HepG2 (cell line): Measurements from ENCODE around the gene URM1. TPM values are rescaled to one million over a fixed set of nuclear protein-coding genes. Genes with fewer than 3 reads are reported as not detected.
A peak's percentile ranks its signal among the peaks of the same experiment; 100 is the strongest.

ENCODE experiments used
- ATAC-seq: fragments of 200-7000 bp; cut with Tn5 transposase; 3 replicates; pipeline ENCODE4 v1.9.1; 2020; ENCODE audit warnings: mild to moderate bottlenecking, moderate library complexity
- BruUV-seq: library from RNA; stranded (reverse); fragments of 400-500 nt; replicated peaks from 2 replicates; lab custom pipeline; 2021; lab: Mats Ljungman, UMichigan
- CTCF ChIA-PET: fragments of 300-600 bp; formaldehyde crosslinking; extraction: SDS; loops from one replicate; lab custom pipeline; 2021; ENCODE audit warnings: low total read pairs, inconsistent platforms, low intra/inter-chr PET ratio; lab: Yijun Ruan, JAX
- POLR2A ChIA-PET: fragments of 350-600 bp; sonication (Branson Sonifier 250); formaldehyde crosslinking; loops from one replicate; lab custom pipeline; 2020; ENCODE audit warnings: antibody characterized with exemption, inconsistent platforms; lab: Yijun Ruan, JAX
- DNase-seq: peaks from one replicate; pipeline ENCODE4 v3.0.0-alpha.2; 2015; ENCODE audit warnings: low spot score
- FAIRE-seq: peaks from 3 replicates; lab custom pipeline; 2011; peaks lifted over from hg19 to GRCh38; lab: Jason Lieb, UNC
- H2AFZ ChIP-seq: one replicate; pipeline ENCODE4 v1.6.1; 2011; ENCODE audit warnings: low read length, inconsistent platforms
- H3K27ac ChIP-seq: fragments of 300-600 bp; 3 replicates; pipeline ENCODE4 v1.8.0; 2011; ENCODE audit warnings: mixed run types, mild to moderate bottlenecking, mixed read lengths, low read length, inconsistent platforms; ENCODE audit not compliant: insufficient read depth; ENCODE audit errors: extremely low read length
- H3K27me3 ChIP-seq, 2 experiments: fragments of 200-600 bp in 1 of 2; 2 replicates in 1 of 2; 3 replicates in 1 of 2; pipeline versions ENCODE4 v1.6.0 to v1.8.0; 2011; ENCODE audit warnings: low read length in 2 of 2, mild to moderate bottlenecking in 2 of 2, moderate library complexity in 2 of 2, inconsistent platforms in 1 of 2; ENCODE audit not compliant: insufficient read depth in 2 of 2, control insufficient read depth in 1 of 2
- H3K36me3 ChIP-seq, 2 experiments: fragments of 200-600 bp in 1 of 2; replicated peaks in 1 of 2; 2 replicates in 1 of 2; 3 replicates in 1 of 2; pipeline versions ENCODE4 v1.5.1 to v1.8.0; 2011; ENCODE audit warnings: low read length in 2 of 2, inconsistent platforms in 1 of 2; ENCODE audit not compliant: insufficient read depth in 2 of 2, control insufficient read depth in 1 of 2
- H3K4me1 ChIP-seq: 2 replicates; pipeline ENCODE4 v1.5.1; 2012; ENCODE audit warnings: low read length, inconsistent platforms; ENCODE audit not compliant: insufficient read depth
- H3K4me2 ChIP-seq: 2 replicates; pipeline ENCODE4 v1.6.0; 2011; ENCODE audit warnings: low read depth, low read length, inconsistent platforms
- H3K4me3 ChIP-seq, 3 experiments: fragments of 200-600 bp in 1 of 3; sonication (generic), shearing (Covaris generic) in 1 of 3; replicated peaks in 1 of 3; 2 replicates each; pipeline ENCODE4 v1.5.1; 2011 to 2016; ENCODE audit warnings: low read length in 3 of 3, inconsistent platforms in 2 of 3, low read depth in 2 of 3, mild to moderate bottlenecking in 2 of 3, control low read depth in 1 of 3, mixed read lengths in 1 of 3; ENCODE audit not compliant: insufficient read depth in 1 of 3
- H3K79me2 ChIP-seq: one replicate; pipeline ENCODE4 v1.6.1; 2011; ENCODE audit warnings: low read length, inconsistent platforms; ENCODE audit not compliant: insufficient read depth
- H3K9ac ChIP-seq: 2 replicates; pipeline ENCODE4 v1.6.0; 2011; ENCODE audit warnings: mild to moderate bottlenecking, low read depth, low read length, inconsistent platforms; ENCODE audit not compliant: insufficient read depth
- H3K9me3 ChIP-seq: 2 replicates; pipeline ENCODE4 v1.5.1; 2012; ENCODE audit warnings: mild to moderate bottlenecking, low read length
- H4K20me1 ChIP-seq: 2 replicates; pipeline ENCODE4 v1.6.0; 2011; ENCODE audit warnings: inconsistent platforms, mild to moderate bottlenecking, low read length, moderate library complexity; ENCODE audit not compliant: insufficient read depth
- FOSL2 ChIP-seq: sonication (generic); formaldehyde crosslinking; IDR thresholded peaks from 2 replicates; pipeline ENCODE4 v1.4.0; 2020; ENCODE audit warnings: missing genetic modification reagents
- GPBP1L1 ChIP-seq: sonication (generic); formaldehyde crosslinking; IDR thresholded peaks from 2 replicates; pipeline ENCODE4 v1.5.0; 2020; ENCODE audit warnings: mild to moderate bottlenecking, missing genetic modification reagents
- MED13 ChIP-seq: sonication (generic); formaldehyde crosslinking; IDR thresholded peaks from 2 replicates; pipeline ENCODE4 v1.5.0; 2020; ENCODE audit warnings: missing genetic modification reagents
- PHF21A ChIP-seq: sonication (generic); formaldehyde crosslinking; IDR thresholded peaks from 2 replicates; pipeline ENCODE4 v1.5.0; 2020; ENCODE audit warnings: mild to moderate bottlenecking, missing genetic modification reagents
- SNAPC2 ChIP-seq: sonication (generic); formaldehyde crosslinking; IDR thresholded peaks from 2 replicates; pipeline ENCODE4 v1.8.1; 2022; ENCODE audit warnings: mild to moderate bottlenecking, missing genetic modification reagents
- TEAD3 ChIP-seq: optimal IDR thresholded peaks from 2 replicates; pipeline ENCODE3; 2016; ENCODE audit warnings: borderline replicate concordance
- ZNF121 ChIP-seq: sonication (generic); formaldehyde crosslinking; IDR thresholded peaks from 2 replicates; pipeline ENCODE4 v1.5.0; 2020; ENCODE audit warnings: mild to moderate bottlenecking, missing genetic modification reagents
- ZNF224 ChIP-seq: sonication (generic); formaldehyde crosslinking; IDR thresholded peaks from 2 replicates; pipeline ENCODE4 v1.5.0; 2020; ENCODE audit warnings: mild to moderate bottlenecking, missing genetic modification reagents
- ZNF704 ChIP-seq: sonication (generic); formaldehyde crosslinking; IDR thresholded peaks from 2 replicates; pipeline ENCODE4 v1.8.1; 2023; ENCODE audit warnings: mild to moderate bottlenecking, inconsistent platforms, moderate library complexity, missing genetic modification reagents, borderline replicate concordance
- ZNF775 ChIP-seq: sonication (generic); formaldehyde crosslinking; IDR thresholded peaks from 2 replicates; pipeline ENCODE4 v1.4.0; 2020; ENCODE audit warnings: missing genetic modification reagents, mild to moderate bottlenecking, moderate library complexity, borderline replicate concordance
- whole genome bisulfite sequencing: methylation state at CpG from one replicate; pipeline ENCODE4 v1.1.6; 2017; ENCODE audit warnings: low lambda C conversion rate; 5-methylcytosine and 5-hydroxymethylcytosine counted together
- in situ Hi-C: cut with HindIII; loops from 2 replicates; pipeline ENCODE4 v1.10.0; 2017; ENCODE audit warnings: low pct_unique_long_range_greater_than_20kb; ENCODE audit not compliant: extremely low pct_ligation_motif_present
- intact Hi-C: fragments of 100-400 bp; cut with micrococcal nuclease; formaldehyde crosslinking; loops from one replicate; pipeline ENCODE4 v1.10.0; 2022; ENCODE audit not compliant: unreplicated experiment
- polyA plus RNA-seq, 8 experiments: library from polyadenylated mRNA; depleted of rRNA in 3 of 8; stranded (reverse) in 7 of 8; unstranded in 1 of 8; fragments of >200 nt; fragmentation: Illumina TruSeq in 4 of 8; extraction: Trizol in 4 of 8; gene quantifications; 2 replicates each; pipeline versions ENCODE4 v1.2.1 to v1.2.3, GENCODE V29; 2011 to 2016; ENCODE audit warnings: low read depth in 4 of 8, missing spikeins in 1 of 8, mixed read lengths in 1 of 8; ENCODE audit not compliant: insufficient read depth in 1 of 8
- total RNA-seq, 5 experiments: library from RNA; depleted of rRNA; stranded (reverse); fragments of >200 nt; fragmentation: Illumina TruSeq; extraction: Trizol; gene quantifications; 2 replicates each; pipeline ENCODE4 v1.2.3, GENCODE V29; 2016; ENCODE audit warnings: low read depth in 1 of 5

The URM1 gene
- total and polyA plus RNA-seq, 2 of the 13 experiments (the other 11 are each of a cell fraction or from before 2014, with no cell fraction given) = 37.1 to 41.3 TPM

- H2AFZ ChIP-seq = no peak overlapping the region
- no peaks in the 10 kb centered on the region for H4K20me1 ChIP-seq
- ATAC-seq (no peak), DNase-seq (no peak), FAIRE-seq (no peak)
- in situ Hi-C loops = no loop called here
- POLR2A ChIA-PET = interaction anchor here (0.7 kb wide), 1 partner anchor 78 kb away, joined by 3 read pairs; no protein-coding TSS in a partner anchor
- peak overlapping the region; percentile 77 for H3K4me2 ChIP-seq
- CTCF ChIA-PET = no interaction called here
- H3K9me3 ChIP-seq = no peaks in the 10 kb centered on the region
- peaks cover 3 to 16% of the 10 kb centered on the region in 2 experiments; a peak in 4 of 5 replicates for H3K36me3 ChIP-seq
- H3K27ac ChIP-seq = no peak overlapping the region
- 0 out of 2 replicates have a peak overlapping the region, but pooled peaks have one; percentile 95 for H3K9ac ChIP-seq
- intact Hi-C loops = no loop called here
- WGBS = 100% methylated on average over 1 of the region's 1 CpG
- TF ChIP-seq TEAD3 (CRISPR knock-in tag) (no peak), FOSL2 (CRISPR knock-in tag) (0 out of 2 replicates have a peak, but pooled peaks have one; percentile 11)
- H3K4me3 ChIP-seq = peak overlapping the region; percentile 87 to 92 (median 92)
- H3K79me2 ChIP-seq = peaks cover 41% of the 10 kb centered on the region
- H3K4me1 ChIP-seq = peaks cover 15% of the 10 kb centered on the region
- BruUV-seq = no TSS peak
- H3K27me3 ChIP-seq = peaks cover 0 to 3% of the 10 kb centered on the region in 2 experiments; a peak in 1 of 5 replicates
Observed at GRCh38 chr9:128372784-128373183, 1.6 kb downstream of the URM1 start.

GRCh38 chr9:128374221-128374675 is 3.1 kb downstream of the URM1 start:
- Histone ChIP-seq H3K27me3 (peaks cover 0 to 3% of the 10 kb centered on the region in 2 experiments; a peak in 1 of 5 replicates), H3K79me2 (peaks cover 41% of the 10 kb centered on the region), H3K4me1 (peaks cover 15% of the 10 kb centered on the region), H3K4me3 (no peak overlapping the region), H4K20me1 (no peaks in the 10 kb centered on the region), H3K36me3 (peaks cover 6 to 26% of the 10 kb centered on the region in 2 experiments; a peak in 4 of 5 replicates), H3K27ac (no peak overlapping the region), H3K9me3 (no peaks in the 10 kb centered on the region), H3K4me2 (no peak overlapping the region), H2AFZ (no peak overlapping the region), H3K9ac (no peak overlapping the region)
- in situ Hi-C loops = no loop called here
- POLR2A ChIA-PET = no interaction called here
- BruUV-seq = no TSS peak
- WGBS = 96% methylated on average over 9 of the region's 9 CpGs
- CTCF ChIA-PET = no interaction called here
- ATAC-seq (no peak), FAIRE-seq (no peak), DNase-seq (no peak)
- intact Hi-C loops = no loop called here
- no peak for TF ChIP-seq PHF21A
- TF ChIP-seq GPBP1L1 (CRISPR knock-in tag) = no peak
- no peak for TF ChIP-seq ZNF121 (CRISPR knock-in tag)
- TF ChIP-seq SNAPC2 (CRISPR knock-in tag) = no peak
- TF ChIP-seq ZNF775 (CRISPR knock-in tag) = no peak
- TF ChIP-seq MED13 (CRISPR knock-in tag) = no peak
- no peak for TF ChIP-seq ZNF704 (CRISPR knock-in tag)
- TF ChIP-seq ZNF224 (CRISPR knock-in tag) = no peak
